GM19395 (cell line): ENCODE results near the gene OSBP2.
"Not testable (repeated sequence)": the region's sequence is repeated elsewhere in the genome, so short reads cannot be mapped to it uniquely, and the experiment has no call there.

Experiments used
- ATAC-seq: cut with Tn5 transposase; IDR thresholded peaks from one replicate; pipeline ENCODE4 v1.9.1; 2021; ENCODE audit warnings: mild to moderate bottlenecking, moderate library complexity; ENCODE audit not compliant: unreplicated experiment

The OSBP2 gene

DNA sequence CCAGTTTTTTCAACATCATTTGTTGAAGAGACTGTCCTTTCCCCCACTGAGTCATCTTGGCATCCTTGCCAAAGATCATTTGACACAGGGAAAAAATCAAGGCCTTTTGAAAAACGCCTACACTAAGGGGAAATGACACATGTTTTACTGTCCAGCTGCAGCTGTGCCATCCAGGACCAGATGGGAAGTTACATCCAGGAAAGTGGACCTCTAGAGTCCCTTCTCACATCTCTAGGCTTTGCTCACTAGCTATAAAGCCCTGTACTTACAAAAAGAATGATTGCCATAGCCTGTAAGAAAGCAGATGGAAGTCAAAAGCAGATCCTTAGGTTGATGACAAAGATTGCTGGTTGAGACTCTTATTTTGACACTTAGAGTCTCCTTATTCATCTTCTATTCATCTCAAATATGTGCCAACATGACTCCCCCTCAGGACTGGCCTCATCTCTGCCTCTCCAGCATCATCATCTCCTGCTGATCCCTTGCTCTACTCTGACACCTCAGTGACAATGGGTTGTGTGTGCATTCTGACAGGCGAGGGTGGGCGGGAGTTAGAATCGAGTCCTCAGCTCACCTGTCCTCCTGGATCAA, 22.8 kb downstream of the OSBP2 start:
- no peak for ATAC-seq

DNA sequence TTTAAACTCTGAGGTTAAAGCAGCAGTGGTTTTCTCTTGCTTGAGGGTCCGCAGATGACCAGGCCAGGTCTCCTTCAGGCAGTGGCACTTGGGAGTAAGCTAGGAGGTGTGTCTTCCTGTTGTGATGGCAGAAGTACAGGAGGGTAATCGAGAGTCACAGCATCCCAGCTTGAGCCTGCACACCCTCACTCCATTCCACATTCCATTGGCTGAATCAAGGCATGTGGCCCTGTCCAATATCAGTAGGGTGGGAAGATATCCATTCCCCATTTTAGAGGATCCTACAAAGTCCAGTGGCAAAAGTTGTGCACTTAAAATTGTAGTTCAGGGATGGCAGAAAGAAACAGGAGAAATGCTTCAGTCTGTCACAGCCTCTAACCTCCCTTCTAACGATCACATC, 23.3 kb downstream of the OSBP2 start:
- ATAC-seq: no peak

DNA sequence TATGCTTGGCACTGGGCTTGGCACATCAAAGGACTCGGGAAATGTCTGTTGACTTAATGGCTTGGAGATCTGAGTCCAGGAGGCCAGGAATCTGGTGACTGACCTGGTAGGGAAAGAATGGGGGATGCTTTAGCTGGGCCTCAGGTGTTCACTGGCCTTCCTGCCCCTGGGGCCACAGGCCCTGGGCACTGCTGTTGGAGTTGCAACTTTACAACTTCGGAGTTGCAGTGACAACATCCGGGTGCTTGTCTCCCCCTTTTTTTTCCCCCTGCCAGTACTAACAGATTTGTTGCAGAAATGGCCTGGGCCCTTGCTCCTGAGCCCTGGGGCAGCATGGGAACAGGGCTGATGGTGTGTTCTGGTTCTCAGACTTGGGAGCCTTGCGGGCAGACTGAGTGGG, 23.8 kb downstream of the OSBP2 start:
- ATAC-seq: no peak

DNA sequence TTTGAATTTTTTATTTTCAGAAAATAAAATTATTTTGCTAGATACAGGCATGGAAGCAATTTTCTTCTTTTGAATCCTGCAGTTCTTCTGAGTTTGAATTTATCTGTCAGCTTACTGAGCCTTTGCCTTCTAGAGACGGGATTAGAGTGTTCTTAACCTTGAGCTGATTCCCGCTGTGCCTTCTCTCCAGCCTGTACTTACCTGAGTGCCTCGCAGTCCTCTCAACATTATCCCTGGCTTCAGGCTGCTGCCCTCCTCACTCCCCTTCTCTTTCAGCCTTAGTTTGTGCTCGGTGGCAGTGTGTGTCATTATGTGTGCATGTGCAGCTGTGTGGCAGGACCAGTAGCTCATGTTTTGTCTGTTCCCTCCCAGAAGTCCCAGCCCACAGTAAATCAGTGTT, 24.3 kb downstream of the OSBP2 start:
- ATAC-seq: no peak

DNA sequence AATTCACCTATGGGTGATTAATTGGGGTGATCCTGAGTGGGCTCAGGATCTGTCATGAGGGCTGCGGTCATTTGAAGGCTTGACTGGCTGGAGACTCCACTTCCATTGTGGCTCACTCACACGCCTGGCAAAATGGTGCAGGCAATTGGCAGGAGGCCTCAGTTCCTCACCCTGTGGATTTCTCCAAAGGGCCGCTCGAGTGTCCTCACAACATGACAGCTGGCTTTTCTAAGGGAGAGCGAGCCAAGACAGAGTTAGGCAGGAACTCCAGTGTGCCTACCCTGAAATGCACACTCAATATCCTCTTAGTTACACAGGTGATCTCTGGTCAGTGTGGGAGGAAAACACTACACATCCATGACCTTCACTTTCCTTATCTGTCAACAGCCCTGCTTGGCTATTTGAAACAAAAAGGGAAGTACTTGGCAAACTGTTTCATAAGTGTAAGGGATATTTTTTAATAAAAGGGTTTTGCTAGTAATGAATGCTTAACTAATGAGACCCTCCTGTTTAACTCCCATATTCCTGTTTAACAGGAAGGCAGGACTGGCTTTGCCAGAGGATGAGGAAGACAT, 25.7 kb downstream of the OSBP2 start:
- ATAC-seq: no peak

DNA sequence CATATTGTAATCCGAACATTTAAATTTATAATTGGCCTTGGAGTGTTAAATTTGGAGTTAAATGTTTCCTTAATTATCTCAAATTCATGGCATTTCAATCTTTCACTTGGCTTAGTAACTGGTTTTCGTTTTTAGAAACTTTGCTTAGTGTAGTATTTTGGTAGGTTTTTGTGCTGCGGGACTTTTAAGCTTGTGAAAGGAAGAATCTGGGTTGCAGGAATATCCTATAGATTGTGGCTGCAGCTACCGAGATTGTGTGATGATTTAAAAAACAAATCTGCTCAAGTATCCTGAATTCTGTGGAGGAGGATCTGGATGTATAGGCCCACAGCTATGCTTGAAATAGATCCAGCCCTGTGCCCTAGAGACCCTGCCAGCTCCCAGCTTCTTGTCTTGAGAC, 27.1 kb downstream of the OSBP2 start:
- ATAC-seq: no peak

DNA sequence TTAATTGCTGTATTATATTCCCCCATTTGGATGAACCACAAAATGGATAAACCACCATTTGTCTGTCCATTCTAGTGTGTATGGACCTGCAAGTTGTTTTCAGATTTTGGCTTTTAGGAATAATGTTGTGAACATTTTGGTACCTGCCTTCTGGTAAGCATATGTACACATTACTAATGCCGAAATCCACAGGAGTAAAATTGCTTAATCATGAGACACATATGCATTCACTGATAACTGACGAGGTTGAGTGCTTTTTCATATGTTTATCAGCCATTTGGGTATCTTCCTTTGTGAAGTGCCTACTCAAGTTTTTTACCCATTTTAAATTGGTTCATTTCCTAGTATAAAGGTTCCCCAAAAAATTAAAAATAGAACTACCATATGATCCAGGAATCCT, 34.2 kb downstream of the OSBP2 start:
- ATAC-seq: no peak

DNA sequence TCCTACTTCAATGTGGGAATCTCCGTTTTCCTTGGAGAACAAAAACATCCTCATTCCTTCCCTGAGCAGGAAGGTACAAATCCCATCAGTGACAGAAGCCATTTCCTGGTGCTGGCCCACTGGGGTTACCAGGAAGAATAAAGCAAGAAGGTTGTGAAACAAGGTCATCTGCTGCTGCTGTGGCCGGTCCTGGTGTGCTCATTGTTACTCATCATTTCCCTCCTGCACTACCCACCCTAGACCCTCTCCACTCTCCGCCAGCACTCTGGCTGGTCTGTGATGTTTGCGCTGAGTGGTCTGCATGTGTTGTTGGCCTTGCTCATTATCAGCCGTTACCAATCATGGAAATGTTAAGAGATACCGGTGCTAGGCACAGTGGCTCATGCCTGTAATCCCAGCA, 37.0 kb downstream of the OSBP2 start:
- no peak for ATAC-seq

DNA sequence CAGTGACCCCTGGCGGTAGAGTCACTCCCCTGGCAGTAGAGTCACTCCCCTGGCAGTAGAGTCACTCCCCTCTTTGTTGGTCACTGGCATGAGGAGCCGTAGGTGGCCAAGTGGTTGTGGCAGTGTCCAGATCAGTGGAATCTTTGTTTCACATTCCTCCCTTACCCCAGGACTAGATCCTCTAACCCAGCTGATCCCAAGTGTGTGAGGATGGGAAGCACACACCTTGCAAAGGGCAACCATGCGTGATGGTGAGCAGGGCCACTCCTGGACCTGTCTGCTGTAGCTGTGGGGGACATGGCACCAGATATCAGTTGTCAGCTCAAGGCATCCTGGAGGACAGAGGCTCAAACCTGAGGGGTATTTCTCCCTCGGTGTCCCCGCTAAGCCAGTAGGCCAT, 37.8 kb downstream of the OSBP2 start:
- no peak for ATAC-seq

DNA sequence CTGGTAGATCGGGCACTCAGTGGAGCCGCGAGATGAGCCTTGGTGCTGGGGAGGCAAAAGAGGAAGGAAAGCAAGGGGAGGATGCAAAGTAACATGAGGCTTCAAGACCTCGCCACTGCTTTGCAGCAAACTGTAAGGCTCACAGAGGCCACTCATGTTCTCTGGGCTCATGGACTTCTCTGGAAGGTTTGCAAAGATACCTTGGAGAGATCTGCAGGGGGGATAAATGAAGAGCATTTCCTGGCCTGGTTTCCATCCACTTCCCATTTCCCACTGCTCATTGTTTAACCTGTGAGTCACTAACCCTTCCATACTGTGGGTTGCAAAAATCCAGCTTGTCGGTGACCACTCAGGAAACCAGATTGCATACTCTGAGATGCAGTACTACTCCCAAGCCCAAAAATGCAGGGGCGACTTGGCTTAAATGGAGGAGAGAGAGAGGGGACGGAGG, 38.5 kb downstream of the OSBP2 start:
- no peak for ATAC-seq

DNA sequence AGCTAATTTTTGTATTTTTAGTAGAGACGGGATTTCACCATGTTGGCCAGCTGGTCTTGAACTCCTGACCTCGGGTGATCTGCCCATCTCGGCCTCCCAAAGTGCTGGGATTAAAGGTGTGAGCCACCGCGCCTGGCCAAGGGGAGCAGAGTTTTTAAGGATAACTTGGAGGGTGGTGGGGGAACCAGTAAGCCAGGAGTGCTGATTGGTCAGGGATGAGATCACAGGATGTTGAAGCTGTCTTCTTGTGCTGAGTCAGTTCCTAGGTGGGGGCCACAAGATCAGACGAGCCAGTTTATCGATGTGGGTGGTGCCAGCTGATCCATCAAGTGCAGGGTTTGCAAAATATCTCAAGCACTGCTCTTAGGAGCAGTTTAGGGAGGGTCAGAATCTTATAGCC, 45.3 kb downstream of the OSBP2 start:
- ATAC-seq: not testable (repeated sequence)

DNA sequence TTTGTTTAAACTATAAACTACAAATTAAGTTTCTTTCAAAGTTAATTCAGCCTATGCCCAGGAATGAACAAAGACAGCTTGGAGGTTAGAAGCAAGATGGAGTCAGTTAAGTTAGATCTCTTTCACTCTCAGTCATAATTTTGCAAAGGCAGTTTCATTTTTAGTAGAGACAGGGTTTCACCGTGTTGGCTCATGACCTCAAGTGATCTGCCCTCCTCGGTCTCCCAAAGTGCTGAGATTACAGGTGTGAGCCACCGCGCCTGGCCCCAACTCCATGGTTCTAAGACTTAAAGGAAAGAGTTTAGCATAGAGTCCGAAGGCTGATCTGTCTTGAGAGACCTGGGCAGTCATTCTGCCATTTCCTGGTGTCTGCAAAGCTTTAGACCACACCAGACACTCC, 45.8 kb downstream of the OSBP2 start:
- not testable (repeated sequence) for ATAC-seq

DNA sequence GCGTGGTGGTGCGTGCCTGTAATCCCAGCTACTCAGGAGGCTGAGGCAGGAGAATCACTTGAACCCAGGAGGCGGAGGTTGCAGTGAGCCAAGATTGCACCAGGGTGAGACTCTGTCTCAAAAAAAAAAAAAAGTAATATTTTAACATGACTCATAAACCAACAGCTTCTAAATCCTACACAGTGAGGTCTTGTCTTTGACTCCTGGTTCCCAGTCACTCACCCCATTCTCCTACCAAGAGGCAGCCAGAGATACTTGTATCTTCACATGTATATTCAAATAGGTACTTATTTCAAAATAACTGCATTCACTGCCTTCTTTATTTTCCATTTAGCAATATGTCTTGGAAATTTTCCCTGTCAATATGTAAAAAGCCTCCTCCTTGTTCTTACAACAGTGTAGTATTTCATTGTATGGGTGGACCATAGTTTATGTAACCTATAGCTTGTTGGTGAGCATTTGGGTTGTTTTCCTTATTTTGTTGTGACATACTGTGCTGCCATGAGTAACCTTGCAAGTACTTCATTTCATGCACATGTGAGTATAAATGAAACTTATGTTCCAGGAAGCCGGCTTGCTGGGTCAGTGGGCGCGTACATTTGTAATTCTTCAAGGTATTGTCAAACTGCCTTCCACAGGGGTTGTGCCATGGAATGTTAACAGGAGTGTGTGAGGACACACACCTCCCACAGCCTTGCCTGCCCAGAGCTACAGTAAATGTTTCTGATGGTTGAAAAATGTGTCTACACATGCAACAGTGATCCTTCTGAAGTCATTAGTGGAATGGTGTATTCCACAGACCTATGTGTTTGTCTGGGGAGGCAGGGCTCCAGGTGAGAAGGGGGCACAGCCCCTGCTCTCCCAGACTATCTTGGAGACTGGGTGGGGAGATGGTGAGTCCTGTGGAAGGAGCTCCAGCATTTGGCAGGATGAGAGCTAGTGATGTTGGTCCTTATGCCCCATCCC, 47.9 kb downstream of the OSBP2 start:
- no peak for ATAC-seq

DNA sequence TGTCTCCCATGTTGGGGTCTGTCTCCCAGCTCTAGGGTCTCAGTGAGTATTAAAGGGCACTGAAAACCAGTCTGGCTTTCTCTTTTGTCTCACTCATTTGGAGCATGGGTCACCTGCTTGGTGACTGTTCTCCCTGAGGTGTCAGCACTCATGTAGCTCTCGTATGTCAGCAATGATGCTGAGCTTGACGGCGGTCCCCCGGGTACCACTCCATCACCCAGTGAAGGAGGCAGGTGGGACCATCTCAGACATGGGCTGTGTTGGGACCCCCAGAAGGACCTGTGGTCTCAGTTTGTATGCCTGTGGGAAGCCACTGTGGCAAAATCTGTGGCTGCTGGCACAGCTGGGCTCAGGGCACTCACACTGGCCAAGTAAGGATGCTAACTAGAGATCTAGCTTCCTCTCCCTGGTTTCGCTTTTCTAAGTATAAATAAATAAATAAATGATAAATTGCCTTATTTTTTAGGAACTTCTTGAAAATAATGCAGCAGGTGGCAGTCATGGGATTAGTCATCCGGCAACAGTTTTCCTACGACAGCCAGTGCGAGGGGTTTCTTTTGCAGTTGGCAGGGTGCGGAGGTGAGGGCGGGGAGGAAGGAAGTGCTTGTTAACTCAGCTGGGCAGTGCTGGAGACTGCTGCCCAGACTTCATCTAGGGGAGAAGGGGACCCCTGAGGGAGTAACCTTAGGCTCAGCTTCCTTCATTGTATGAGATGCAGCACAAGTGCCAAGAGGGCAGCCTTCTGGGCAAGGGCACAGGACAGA, 48.8 kb downstream of the OSBP2 start:
- ATAC-seq: no peak

DNA sequence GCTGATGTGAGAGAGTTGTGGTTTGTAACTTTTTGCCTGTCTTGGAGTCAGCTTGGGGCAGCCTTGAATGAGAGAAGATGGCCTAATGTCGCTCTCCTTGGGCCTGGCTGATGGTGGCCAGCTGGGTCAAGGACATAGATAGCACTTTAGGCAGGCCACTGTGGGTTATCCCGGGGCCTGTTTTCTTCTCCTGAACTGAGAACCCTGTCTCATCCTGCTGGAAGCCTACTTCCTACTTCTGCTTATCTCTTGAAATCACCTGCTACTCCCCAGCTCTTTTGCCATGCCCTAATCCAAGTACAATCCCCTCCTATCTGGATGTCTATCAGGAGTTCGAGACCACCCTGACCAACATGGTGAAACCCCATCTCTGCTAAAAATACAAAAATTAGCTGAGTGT, 49.5 kb downstream of the OSBP2 start:
- ATAC-seq: no peak

DNA sequence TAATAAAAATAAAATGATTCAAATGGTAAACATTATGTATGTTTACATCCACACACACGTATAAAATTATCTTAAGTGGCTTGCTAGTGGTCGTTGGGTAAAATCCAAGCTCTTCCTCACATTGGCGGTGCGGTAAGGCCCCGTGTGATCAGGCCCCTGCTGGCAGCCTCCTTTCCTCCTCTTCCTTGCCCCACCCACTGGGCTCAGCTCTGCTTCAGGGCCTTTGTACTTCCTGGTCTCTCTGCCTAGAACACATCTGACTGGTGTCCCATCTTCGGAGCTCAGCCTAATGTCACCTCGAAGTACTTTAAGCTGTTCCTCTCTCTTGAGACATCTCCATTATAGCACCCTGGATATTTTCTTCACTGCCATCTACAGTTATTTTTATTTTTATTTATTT, 52.8 kb downstream of the OSBP2 start:
- ATAC-seq: no peak

DNA sequence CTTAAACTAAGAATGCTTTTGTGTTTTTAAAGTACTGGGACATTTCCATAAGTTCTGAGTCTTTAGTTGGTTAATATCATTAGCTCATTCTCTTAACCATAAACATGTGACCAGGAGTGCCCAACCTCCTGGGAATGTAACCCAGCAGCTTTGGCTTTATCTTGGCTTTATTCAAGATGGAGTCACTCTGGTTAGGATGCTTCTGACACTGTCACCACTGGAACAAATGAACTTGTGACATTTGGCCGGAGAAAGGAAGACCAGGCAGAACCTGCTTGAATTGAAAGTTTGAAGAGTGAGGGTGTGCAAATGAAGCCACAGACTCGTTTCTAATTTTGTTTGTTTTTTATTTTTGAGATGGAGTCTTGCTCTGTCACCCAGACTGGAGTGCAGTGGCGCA, 54.6 kb downstream of the OSBP2 start:
- no peak for ATAC-seq

DNA sequence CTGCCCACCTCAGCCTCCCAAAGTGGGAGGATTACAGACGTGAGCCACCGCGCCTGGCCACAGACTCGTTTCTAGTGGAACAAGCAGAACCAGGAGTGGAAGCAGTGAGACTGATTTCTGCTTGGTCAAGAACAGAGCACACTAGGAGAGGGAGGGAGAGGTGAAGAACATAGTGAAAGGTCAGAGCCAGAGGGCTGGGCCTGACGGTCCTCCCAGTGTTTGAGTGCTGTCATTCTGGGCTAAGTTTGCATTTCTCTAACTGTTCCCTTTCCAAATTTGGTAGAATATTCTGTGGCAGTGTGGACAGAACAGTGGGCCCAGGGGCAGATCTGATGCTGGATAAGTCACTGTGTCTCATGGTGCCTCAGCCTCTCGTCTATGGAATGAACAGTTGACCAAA, 55.2 kb downstream of the OSBP2 start:
- ATAC-seq: no peak

DNA sequence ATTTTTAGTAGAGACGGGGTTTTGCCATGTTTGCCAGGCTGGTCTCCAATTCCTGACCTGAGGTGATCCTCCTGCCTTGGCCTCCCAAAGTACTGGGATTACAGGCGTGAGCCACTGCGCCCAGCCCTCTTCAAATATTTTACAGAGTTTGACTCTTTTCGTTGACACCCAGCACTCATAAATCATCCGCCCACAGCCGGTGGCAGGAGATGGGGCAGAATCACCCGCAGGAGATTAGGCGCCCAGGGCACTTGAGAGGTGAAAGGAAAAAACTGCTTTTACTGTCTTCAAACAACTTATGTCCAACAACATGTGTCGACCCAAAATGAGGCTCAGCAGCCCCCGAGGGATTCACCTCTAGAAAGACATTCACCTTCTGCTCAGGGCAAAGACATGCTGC, 56.9 kb downstream of the OSBP2 start:
- ATAC-seq: no peak

DNA sequence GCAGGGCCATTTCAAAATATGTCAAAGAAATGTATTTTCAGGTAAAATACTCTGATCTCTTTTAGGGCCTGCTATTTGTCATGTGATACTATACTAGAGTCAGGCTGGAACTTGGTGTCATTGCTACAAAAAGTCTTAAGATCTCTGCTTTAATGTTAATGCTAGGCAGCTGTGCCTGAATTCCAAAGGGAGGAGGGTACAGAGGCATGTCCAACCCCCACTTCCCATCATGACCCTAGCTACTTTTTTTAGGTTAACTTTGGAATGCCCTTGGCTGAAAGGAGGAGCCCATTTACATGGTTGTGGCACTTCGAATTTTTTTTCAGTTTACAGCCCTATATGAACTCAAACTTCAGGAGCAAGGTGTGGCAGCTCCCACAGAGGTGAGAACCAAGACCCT, 58.1 kb downstream of the OSBP2 start:
- ATAC-seq: no peak

DNA sequence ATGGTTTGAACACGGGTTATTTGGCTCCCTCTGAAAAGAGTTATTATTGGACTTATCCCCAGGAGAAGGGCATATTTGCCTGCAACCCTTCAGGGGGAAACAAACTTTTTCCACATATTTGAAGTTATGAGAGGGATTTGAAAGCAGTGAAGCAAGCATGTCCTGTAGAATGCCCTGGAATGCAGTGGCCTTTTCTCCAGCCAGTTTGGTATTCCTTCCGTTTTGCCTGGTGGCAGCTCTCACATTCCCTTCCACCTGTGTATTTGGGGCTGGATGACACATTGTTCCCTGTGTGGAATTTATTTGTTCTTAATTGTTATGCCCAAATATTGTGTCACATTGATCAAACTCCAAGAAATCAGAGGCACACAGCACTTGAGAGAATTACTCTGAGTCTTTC, 59.0 kb downstream of the OSBP2 start:
- ATAC-seq: no peak
